ENCODE data around the gene PRUNE2.
A peak's percentile ranks its signal among the peaks of the same experiment; 100 is the strongest.

The PRUNE2 gene

DNA sequence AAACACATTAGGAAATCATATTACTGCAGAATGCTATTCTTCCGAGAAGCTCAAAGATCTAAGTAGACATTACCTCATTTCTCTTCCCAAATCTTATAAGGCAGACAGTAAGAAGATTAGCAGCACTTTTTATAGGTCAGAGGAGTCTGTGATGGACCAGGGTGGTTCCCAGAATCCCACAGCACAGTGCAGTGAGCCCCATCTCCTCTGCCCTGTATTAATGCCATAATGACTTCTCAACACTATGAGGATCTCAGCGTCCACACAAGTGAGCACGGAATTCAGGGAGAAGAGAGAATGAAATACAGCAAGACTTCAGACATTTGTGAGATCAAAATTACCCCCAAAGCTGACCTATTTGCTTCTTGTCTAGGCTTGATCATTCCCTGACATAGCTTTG is 49.9 kb downstream of the PRUNE2 start:
- DNase-seq = no peak

DNA sequence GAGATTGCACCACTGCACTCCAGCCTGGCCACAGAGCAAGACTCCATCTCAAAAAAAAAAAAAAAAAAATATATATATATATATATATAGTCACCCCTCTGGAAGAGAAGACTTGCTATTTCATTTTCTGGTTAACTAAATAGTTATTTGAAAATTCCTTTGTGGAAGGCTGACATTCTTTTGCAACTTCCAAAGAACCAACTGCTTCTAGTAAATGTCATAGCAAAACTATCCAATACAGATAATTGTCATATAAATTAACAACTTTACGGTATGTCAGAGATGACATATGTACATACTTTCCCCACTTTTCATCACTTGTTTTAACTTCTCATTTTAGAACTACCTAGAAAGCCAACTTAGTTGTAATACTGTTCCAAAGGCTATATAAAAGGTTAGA is 50.9 kb downstream of the PRUNE2 start:
- no peak for DNase-seq

DNA sequence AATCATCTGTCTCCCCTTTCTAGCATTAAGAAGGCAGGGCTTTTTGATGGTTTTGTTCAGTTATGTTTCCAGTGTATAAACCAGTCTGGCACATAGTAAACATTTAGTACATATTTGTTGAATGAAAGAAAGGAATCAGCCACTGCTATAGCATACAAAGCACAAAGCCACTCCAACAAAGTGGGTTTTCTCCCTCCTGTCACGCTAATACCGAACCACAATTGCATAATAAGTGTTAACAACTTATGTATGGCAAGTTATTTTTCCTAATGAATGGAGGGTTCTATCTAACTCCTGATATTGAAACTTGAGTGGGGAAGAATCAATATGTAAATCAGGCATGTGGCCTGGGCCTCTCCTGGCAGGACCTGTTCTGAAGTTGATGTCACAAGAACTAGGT is 53.9 kb downstream of the PRUNE2 start:
- no peak for DNase-seq

DNA sequence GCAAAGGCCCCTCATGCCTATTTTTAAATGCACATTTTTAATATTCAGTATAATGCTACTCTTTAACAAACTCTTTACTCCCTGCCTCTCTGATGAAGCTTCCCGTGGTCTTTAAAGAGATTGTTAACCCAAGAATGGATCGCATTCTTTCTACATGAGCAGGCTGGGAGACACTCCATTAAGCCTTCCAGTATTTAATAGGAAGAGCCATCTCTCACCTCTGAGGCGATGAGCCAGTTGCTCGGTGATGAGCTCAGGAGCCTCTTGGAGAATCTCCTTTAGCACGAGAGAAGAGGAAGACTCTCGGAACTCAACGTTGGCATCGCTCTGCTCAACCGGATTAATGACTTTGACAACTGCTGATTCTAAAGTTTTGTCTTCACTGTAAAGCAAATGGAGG is 59.6 kb downstream of the PRUNE2 start:
- no peak for DNase-seq

DNA sequence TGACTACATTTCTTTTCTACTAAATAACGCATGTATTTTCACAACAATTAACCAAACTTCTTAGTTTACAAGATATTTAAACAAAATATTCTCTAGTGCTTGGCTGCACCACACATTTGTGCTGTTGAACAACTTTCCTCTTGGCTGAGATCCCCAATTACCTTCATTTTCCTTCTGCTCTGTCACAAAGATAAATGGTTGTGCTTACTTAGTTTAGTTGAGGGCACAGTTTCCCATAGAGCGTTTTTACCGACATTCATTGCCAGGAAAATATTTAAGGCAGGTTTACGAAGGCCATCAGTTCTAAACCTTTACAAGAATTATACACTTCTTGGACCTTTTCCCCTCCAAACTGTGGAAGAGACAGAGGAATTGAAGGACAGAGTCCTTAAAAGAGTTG is 60.7 kb downstream of the PRUNE2 start:
- no peak for DNase-seq

DNA sequence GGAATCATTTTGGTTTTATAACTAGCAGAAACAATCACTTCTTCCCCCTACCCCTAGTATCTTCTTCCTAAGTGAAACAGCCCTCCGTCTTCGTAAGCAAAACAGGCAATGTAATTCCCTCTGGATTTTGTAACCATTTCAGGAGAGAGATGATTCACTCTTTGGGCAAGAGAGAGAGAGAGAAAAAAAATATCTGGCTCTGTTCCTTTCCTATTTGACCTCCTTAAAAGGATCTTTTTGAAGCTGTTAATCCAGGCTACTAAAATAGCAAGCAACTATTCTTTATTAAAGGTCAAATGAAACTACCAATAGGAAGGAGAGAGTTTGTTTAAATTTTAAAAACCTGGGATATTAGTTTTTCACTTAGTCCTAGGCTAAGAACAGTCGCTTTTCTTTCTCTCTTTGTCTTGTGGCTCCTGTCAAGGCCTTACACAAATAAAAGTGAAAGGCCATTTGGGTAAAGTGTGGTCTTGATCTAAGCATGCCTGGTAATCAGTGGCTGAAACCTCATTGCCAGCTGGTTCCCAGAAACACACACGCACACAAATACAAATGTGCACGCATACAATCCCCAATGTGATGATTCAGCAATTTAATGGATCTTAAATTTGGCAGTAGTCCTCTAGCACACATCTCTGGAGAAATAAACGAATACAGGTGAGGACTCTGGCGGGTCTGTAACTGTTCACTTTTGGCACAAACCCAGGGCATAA is 70.2 kb downstream of the PRUNE2 start:
- no peak for DNase-seq

DNA sequence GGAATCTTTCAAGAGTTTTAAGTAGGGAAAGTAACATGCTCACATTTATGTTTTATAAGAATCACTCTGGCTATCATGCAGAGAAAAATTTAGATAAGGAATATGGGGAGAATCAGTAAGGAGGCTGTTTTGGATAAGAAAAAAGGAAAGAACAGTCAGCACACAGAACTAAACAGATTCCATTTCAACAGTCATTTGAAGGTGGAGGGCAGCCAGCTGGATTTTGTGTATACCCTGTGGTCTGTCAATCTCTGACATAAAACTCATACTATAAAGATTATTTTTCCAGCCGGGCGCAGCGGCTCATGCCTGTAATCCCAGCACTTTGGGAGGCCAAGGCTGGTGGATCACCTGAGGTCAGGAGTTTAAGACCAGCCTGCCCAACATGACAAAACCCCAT is 77.5 kb downstream of the PRUNE2 start:
- no peak for DNase-seq

DNA sequence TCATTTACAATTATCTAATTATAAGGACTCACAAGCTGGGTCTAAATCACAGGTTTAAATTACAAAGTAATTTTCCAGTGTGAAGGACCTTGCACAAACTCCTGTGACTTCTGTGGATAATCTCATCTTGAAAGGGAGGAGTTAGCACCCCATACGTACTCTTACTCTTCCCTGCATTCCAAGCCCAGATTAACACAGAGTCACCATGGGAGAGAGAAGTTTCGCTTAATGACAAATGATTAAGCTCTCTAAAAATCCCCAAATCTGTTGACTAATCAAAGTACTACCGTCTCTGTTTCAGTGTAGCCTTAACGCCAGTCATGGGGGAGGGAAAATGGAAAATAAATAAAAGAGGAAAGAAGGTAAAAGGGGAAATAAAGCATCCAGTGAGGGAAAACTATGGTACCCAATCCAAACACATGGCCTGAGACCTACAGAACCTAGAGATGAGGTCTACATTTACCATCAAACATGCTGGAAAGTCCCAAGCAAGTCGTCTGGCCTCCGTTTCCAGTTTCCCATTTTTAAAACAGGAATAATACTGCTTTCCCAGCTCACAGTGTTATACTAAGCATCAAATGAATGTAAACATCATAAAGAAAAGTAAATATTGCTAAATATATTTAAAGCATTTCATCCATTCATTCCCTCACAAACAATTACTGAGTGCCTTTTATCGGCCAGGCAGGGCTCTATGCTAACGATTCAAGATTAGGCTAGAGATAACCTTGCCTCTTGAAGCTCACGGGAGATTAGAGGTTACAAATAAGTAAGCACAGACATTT is 78.4 kb downstream of the PRUNE2 start:
- DNase-seq = no peak

DNA sequence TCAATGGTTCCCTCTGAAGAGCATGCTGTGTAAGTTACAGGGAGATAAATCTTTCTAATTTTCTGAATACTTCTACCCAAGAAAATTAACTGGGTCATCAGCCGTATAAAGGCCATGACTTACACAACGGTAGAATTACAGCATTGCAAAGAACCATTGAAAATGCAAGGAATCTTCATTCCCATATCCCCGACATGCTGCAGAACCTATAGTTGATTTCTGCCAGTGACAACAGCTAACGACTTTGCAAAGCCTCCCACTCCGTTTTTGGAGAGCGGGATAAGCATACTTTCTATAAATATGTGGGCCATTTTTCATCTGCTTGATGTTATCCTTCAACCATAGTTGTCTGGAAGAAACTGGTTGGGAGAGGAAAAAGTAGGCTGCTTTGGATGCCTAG is 85.5 kb downstream of the PRUNE2 start:
- DNase-seq = no peak

DNA sequence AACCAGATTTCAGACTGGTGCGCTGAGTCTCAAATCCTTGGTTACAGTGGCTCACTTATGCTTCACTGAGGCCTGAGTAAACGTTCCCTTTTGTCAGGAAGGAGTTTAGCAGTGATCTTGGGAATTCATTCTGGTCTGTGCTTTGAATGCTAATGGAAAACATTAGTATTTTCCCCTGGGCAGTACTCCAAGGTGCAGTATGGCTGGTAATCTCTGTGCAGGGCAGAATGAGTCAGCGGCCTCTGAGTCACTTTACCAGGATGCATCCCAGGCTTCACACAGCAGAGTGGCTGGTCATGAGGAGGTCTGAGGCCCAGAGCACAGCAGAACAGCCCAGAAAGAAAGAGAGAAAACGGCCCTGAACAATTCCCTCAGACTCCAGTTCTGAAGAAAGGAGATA is 87.6 kb downstream of the PRUNE2 start:
- DNase-seq = no peak

DNA sequence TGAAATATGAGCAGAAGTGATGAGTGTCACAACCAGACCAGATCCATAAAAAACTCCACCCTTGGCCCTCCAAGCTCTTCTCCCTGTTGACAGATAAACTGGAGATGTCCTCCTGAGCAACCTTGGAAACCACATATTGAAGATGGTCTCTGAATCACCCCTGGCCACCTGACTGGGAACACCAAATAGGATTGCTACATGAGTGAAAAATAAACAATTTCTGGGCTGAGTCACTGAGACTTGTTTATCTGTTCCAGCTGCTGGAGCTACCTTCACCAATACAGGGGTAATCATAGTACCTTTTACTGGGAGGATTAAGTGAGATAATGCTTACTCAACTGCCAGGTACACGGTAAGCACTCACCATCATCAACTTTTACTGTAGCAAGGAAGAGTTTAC is 88.4 kb downstream of the PRUNE2 start:
- DNase-seq = no peak

DNA sequence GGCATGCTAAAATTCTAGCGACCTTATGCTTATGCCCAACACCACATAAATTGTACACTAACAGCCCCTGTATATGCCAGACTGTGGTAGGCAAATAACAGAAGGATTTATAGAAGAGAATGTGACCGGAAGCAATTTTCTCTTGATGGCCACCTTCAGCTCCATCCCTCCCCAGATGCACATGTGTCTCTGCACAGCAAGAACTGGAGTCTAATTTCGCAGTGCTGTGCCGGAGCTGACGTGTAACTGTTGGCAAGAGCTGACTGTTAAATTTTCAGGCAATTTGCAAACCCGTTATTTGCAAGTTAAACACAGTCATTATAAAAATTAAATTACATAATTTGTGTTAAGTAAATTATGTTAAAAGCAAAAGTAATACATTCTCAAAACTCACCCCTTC is 93.3 kb downstream of the PRUNE2 start:
- DNase-seq = no peak

DNA sequence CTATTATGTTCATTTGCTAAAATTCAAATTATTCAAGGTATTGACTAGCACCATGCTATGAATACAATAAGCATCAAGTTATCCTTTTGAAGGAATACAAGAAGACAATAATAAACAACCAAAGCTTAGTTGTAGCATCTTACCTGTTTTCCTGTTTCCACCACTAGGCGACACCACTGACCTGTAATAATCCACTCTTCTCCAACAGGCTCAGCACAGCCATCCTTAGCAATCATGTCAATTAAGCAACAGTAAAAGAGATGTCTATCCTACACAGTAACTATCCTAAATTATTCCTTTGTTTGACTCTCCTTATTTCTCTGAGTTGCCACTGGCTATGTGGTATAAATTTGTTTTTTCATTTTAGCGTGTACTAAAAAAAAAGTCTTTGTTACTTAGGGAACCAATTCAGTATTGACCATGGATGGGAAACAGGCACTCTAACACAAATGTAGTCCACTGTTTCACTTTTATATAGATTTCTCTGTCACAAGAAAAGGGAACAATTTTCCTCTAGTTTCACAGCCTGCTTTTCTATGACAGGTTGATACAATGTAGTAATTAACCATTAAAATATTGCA is 95.4 kb downstream of the PRUNE2 start:
- DNase-seq = peak in 1 of 2 donors; percentile 1

DNA sequence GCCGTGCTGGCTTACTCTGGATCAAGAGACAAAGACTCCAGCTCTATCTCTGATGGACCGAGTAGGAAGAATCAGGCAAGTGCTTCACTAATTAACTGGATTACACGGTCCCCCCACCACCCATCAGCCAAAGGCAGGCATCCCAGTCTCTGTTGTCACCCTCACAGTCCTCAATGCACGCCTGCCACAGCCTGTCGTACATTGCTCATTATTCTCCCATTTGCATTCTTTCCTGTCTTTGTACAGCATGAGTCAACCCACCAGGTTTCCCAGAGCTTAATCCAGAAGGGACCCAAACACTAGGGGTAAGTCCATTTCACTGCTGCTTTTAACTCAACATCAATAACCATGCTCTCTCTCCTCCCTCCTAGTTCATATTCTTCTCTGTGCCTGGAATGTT is 97.3 kb downstream of the PRUNE2 start:
- no peak for DNase-seq

DNA sequence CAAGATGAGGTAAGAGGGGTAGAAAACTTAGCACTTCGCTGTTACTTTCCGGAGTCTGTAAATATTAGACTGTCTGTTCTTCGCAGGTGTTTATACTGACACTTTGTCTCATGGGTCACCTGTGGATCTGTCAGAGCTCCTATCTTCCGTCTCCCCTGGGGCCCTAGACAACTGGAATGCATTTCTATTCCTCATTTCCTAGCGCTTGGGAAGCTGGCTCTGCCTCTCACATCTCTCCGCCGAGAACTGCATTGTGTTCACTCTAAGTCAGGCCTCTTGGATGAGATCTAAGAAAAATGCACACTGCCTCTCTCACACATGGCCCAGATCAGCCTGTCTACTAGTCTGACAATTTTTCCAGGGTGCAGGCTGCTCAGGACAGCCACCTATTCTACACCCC is 102.2 kb downstream of the PRUNE2 start:
- no peak for DNase-seq

DNA sequence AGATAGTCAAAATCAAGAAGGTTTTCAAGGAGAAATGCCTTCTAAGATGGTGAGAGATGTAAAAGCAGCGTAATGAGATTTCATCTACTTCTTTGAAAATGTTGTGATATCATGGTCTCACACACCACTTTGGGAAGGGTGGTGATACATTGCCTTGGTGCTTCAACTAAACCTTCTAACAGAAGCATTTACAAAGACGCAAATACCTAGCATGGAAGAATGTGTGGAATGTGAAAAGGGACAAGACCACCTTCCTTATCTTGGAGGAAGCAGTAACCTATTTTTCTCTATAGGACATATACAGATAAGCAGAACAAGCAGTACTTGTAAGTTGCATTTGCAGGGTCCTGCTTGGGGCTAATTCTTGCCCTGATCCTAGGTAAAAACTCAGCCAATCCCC is 102.8 kb downstream of the PRUNE2 start:
- DNase-seq = no peak

DNA sequence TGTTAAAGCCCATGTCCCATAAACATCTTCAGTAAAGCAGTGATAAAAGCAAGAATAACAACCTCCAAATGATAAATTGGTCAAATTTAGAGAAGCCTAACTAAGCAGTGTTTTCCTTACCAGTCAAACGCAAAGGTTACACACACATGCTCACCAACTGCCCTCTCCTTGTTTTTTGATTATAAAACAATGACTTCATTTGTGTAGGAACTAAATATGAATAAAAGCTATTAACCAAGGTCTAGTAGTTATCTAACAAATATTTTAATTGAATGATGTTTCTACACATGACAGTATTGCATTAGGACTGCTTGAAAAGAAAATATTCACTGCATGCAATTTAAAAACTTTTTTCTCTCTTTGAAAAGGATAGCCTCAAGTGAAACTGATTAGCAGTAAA is 105.0 kb downstream of the PRUNE2 start:
- DNase-seq = no peak

DNA sequence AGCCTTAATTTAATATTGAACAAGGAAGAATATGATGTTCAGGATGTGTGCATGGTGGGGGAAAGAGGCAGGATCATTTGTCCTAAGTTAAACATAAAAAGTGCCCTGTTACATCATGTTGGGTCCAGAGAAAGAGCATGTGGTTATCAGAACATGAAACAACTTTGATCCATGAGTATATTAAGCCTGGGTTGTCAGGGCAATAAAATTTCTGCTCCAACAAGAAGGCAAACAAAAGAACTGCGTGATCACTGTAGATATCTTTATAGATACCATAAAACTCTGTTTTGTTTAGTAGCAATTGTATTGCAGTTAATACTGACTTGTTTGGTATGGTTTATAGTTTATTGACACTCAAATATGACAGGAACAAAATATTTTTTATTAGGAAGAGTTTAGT is 106.4 kb downstream of the PRUNE2 start:
- no peak for DNase-seq

DNA sequence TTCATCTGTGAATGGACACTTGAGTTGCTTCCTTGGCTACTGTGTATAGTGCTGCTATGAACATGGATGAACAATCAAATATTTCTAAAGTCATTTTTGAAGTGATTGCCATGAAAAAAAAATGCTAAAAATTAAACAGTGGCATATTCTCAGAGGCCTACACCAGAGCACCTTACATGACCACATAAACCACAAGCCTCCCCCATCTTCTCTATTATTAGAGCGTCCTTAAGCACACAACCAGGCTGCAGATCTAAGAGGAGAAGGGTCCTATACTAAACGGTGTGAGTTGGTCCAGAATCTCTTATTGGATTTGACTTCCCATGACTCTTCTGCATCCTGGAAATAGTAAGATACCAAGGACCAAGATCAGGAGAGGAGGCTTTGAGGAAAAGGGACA is 107.4 kb downstream of the PRUNE2 start:
- no peak for DNase-seq

DNA sequence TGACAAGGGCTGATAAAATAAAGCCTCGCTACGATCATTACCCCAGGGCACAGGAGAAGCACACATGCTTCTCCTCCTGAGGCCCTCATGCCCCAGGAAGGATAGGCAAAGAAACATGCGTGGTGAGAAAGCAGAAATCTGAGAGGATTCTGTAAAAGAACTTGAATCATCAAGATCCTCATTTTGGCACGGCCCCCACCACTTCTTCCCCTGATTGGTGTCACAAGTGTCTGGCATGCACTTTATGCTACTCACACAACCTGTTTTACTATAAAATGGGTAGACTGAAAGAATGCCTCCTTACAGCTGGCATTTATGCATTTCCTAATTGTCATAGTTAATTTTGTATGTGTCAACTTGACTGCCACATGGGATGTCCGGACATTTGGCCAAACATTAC is 109.6 kb downstream of the PRUNE2 start:
- DNase-seq = no peak

DNA sequence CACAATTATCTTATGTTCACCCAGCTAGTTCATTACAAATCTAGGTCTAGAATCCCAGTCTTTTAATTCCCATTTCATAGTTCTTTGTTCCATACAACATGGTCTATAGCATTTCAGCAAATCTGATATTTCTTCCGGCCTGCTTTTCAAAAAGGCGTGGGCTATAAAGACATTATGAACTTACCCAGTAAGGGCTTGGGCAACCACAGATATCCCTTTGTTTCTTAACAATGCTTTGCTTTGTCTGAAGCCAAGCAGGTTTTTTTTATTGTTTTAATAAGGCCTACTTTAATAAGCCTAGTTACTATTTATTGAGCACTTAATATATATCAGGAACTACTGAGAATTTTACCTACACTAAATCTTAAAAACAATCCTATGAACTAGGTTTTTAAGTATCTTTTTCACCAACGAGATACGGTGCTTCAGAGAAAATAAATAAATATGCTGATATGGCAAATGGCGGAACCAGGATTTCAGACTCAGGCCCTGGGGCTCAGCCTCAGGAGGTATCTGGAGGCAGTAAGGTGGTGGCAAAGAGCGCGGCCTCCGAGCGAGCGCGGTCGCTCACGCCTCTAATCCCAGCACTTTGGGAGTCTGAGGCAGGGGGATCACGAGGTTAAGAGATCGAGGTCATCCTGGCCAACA is 112.0 kb downstream of the PRUNE2 start:
- no peak for DNase-seq

DNA sequence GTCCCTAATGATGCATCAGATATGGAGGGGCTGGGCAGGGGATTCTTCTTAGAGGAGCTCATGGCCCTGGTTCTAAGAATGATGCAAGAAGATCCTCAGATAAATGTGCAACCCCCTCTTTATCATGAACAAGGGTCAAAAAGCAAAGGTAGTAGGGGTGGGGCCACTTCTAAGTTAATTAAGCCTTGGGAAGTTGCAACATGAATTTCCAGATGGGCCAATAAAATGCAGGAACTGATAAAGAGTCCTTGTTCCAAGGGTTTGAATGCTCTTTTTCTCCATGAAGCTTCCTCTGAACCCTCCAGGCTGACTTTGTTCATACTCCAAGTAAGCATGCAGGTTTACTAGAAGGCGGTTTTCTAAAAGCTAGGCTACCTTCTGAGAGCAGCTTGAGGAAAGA is 116.1 kb downstream of the PRUNE2 start:
- no peak for DNase-seq

DNA sequence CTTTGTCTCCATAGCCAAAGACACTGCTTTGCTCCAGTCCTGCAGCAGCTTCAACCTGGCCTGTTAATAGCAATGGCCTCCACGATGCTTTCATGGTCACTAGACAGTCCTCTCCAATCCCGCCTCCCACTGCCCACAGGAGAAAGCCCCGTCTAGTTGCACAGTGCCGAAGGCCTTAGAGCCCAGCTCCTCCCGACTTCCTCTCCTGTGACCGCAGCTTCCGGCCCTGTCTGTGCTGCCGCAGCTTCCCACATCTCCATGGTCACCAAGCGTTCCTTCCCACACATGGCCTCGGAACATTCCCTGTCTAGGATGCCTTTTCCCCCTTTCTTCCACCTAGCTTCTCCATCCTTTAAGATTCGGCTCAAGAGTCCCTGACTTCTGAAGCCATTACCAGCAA is 118.2 kb downstream of the PRUNE2 start:
- no peak for DNase-seq

DNA sequence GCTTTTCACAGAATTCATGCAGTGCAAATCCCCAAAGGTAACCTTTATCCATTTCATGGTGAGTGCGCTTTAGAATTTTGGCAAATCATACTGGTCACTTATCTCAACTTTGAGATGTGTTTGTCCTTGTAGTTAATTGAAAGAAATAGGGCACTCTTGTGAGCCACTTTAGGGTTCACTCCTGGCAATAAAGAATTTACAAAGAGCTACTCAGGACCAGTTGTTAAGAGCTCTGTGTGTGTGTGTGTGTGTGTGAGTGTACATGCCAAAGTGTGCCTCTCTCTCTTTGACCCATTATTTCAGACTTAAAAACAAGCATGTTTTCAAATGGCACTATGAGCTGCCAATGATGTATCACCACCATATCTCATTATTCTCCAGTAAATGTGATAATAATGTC is 120.4 kb downstream of the PRUNE2 start:
- no peak for DNase-seq

Data from CD4-positive, alpha-beta T cell treated with Interleukin-4 for 1 hour (primary cell).